ENCODE data around the gene SPACA4. TPM values are rescaled to one million over a fixed set of nuclear protein-coding genes. Genes with fewer than 3 reads are reported as not detected.
A peak's percentile ranks its signal among the peaks of the same experiment; 100 is the strongest.

SPACA4 gene
- total and polyA plus RNA-seq, 9 of the 15 experiments (the other 6 are each of a cell fraction or from before 2014, with no cell fraction given) = not detected

GRCh38 chr19:48637948-48638830 lies 31.6 kb downstream of the SPACA4 start (continued):
- peak; percentile 76 for TF ChIP-seq ASH1L (IDR thresholded peaks at IDR 0.05; ENCODE audit: borderline replicate concordance, low read depth, partially characterized antibody)
- TF ChIP-seq NFIX (CRISPR knock-in tag; IDR thresholded peaks at IDR 0.05; ENCODE audit: low read depth) = no peak
- TF ChIP-seq SMAD3 (CRISPR knock-in tag; conservative IDR thresholded peaks at IDR 0.05) = 0 out of 2 replicates have a peak, but pooled peaks have one; percentile 45
- TF ChIP-seq BHLHE40 (IDR thresholded peaks at IDR 0.05; ENCODE audit: low read length) = peak; percentile 92
- no peak for TF ChIP-seq HNRNPL (IDR thresholded peaks at IDR 0.05; ENCODE audit: low read depth, low read length)
- peak; percentile 45; the same call in 1 of the 2 replicates for TF ChIP-seq NKRF (IDR thresholded peaks at IDR 0.05; ENCODE audit: borderline replicate concordance)
- TF ChIP-seq GMEB1 (CRISPR knock-in tag; IDR thresholded peaks at IDR 0.05) = no peak
- TF ChIP-seq CREB3 (tag; conservative IDR thresholded peaks at IDR 0.05; ENCODE audit: low read depth) = no peak
- no peak for TF ChIP-seq ATF1 (CRISPR knock-in tag; IDR thresholded peaks at IDR 0.05)
- no peak for TF ChIP-seq ATF1 (tag; IDR thresholded peaks at IDR 0.05)
- no peak for TF ChIP-seq RREB1 (CRISPR knock-in tag; IDR thresholded peaks at IDR 0.05)
- peak; percentile 99 for TF ChIP-seq RCOR1 (IDR thresholded peaks at IDR 0.05; ENCODE audit: borderline replicate concordance in 1 of 2, low read depth in 2 of 2, low read length in 2 of 2)
- TF ChIP-seq ZNF512 (tag; IDR thresholded peaks at IDR 0.05) = peak; percentile 44; the same call in 1 of the 2 replicates
